Measurements from ENCODE around the gene PIK3CG. TPM values are rescaled to one million over a fixed set of nuclear protein-coding genes. Genes with fewer than 3 reads are reported as not detected.

The PIK3CG gene
- total RNA-seq, 2 donors from 2014 or later, result 0.11 TPM; not detected in 1

- Histone ChIP-seq H3K4me3 (ENCODE audit: low read length) (no peak overlapping the region), H3K27me3 (ENCODE audit: control insufficient read depth, insufficient read depth, low read length, poor library complexity, severe bottlenecking) (peaks cover 17% of the 10 kb centered on the region), H3K27ac (ENCODE audit: low read depth, low read length) (no peak overlapping the region), H3K9ac (ENCODE audit: extremely low read depth, low read length, poor library complexity, severe bottlenecking) (no peak overlapping the region), H3K36me3 (ENCODE audit: control insufficient read depth, insufficient read depth, low read length) (no peaks in the 10 kb centered on the region), H3K4me1 (ENCODE audit: control insufficient read depth, insufficient read depth, low read length) (no peaks in the 10 kb centered on the region), H3K9me3 (ENCODE audit: control insufficient read depth, low read length) (no peaks in the 10 kb centered on the region)
- TF ChIP-seq CTCF (conservative IDR thresholded peaks at IDR 0.05), result no peak
- H3K36me3 Mint-ChIP-seq (ENCODE audit: low read depth), result no peaks in the 10 kb centered on the region
- peaks cover 4% of the 10 kb centered on the region for H3K4me1 Mint-ChIP-seq
- H3K9me3 Mint-ChIP-seq, result no peaks in the 10 kb centered on the region
- H3K27me3 Mint-ChIP-seq (ENCODE audit: insufficient read depth), result peaks cover 72% of the 10 kb centered on the region
- H3K4me3 Mint-ChIP-seq, result no peak overlapping the region
- 96 to 100% methylated on average over 4 of the region's 4 CpGs for WGBS, 2 experiments (ENCODE audit: insufficient coverage in 1 of 2, insufficient read length in 1 of 2)
- DNase-seq, result no peak
- H3K27ac Mint-ChIP-seq, result no peak overlapping the region
Measured at GRCh38 chr7:106901828-106902441, 36.9 kb downstream of the PIK3CG start.

GRCh38 chr7:106905734-106906133 lies 40.7 kb downstream of the PIK3CG start:
- no peaks in the 10 kb centered on the region for H3K36me3 ChIP-seq (ENCODE audit: control insufficient read depth, insufficient read depth, low read length)

DNA sequence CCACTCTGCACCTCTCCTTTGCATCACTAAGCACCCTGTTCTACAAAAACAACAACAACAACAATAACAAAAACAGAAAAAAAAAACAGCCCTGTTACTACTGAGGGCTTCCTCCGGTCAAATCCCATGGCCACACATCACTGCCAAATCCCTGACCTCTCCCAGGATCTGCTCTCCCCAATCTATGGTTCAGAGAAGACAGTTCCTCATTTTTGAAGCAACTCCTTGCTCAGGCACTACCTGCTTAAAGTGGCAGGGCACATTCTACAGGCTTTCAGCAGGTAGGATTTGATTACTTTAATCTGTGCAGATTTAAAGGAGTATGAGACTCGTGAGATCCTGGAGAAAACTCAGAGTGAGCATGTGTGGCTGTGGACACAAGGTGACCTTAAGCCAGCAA lies 46.9 kb downstream of the PIK3CG start:
- Mint-ChIP-seq H3K36me3 (ENCODE audit: low read depth) (no peaks in the 10 kb centered on the region), H3K4me3 (no peak overlapping the region), H3K4me1 (no peaks in the 10 kb centered on the region), H3K27me3 (ENCODE audit: insufficient read depth) (peaks cover 63% of the 10 kb centered on the region), H3K9me3 (no peaks in the 10 kb centered on the region), H3K27ac (no peak overlapping the region)
- Histone ChIP-seq H3K4me1 (ENCODE audit: control insufficient read depth, insufficient read depth, low read length) (no peaks in the 10 kb centered on the region), H3K4me3 (ENCODE audit: low read length) (no peak overlapping the region), H3K9ac (ENCODE audit: extremely low read depth, low read length, poor library complexity, severe bottlenecking) (no peak overlapping the region), H3K27ac (ENCODE audit: low read depth, low read length) (no peak overlapping the region), H3K27me3 (ENCODE audit: control insufficient read depth, insufficient read depth, low read length, poor library complexity, severe bottlenecking) (no peaks in the 10 kb centered on the region), H3K9me3 (ENCODE audit: control insufficient read depth, low read length) (no peaks in the 10 kb centered on the region), H3K36me3 (ENCODE audit: control insufficient read depth, insufficient read depth, low read length) (no peaks in the 10 kb centered on the region)
- no peak for TF ChIP-seq CTCF (conservative IDR thresholded peaks at IDR 0.05)
- 79 to 100% methylated on average over 2 of the region's 2 CpGs for WGBS, 2 experiments (ENCODE audit: insufficient coverage in 1 of 2, insufficient read length in 1 of 2)
- DNase-seq, result no peak

More at GRCh38 chr7:106905734-106906133, 40.7 kb downstream of the PIK3CG start:
- DNase-seq, result no peak
- Histone ChIP-seq H3K4me1 (ENCODE audit: control insufficient read depth, insufficient read depth, low read length) (no peaks in the 10 kb centered on the region), H3K27me3 (ENCODE audit: control insufficient read depth, insufficient read depth, low read length, poor library complexity, severe bottlenecking) (peaks cover 17% of the 10 kb centered on the region), H3K4me3 (ENCODE audit: low read length) (no peak overlapping the region), H3K27ac (ENCODE audit: low read depth, low read length) (no peak overlapping the region), H3K9ac (ENCODE audit: extremely low read depth, low read length, poor library complexity, severe bottlenecking) (no peak overlapping the region), H3K9me3 (ENCODE audit: control insufficient read depth, low read length) (no peaks in the 10 kb centered on the region)
- Mint-ChIP-seq H3K36me3 (ENCODE audit: low read depth) (no peaks in the 10 kb centered on the region), H3K4me3 (no peak overlapping the region), H3K27ac (no peak overlapping the region), H3K9me3 (no peaks in the 10 kb centered on the region), H3K4me1 (peaks cover 4% of the 10 kb centered on the region), H3K27me3 (ENCODE audit: insufficient read depth) (peaks cover 79% of the 10 kb centered on the region)
- TF ChIP-seq CTCF (conservative IDR thresholded peaks at IDR 0.05), result no peak
- 17% methylated on average over 3 of the region's 3 CpGs; no CpG with 5 or more reads in 1 of the 2 experiments for WGBS, 2 experiments (ENCODE audit: insufficient coverage in 1 of 2, insufficient read length in 1 of 2)

Data from endodermal cell (in vitro differentiated cells).